HG02885 (cell line): ENCODE results near the gene MIER2.

Experiments
- ATAC-seq: cut with Tn5 transposase; IDR thresholded peaks from one replicate; pipeline ENCODE4 v1.9.1; 2021; ENCODE audit warnings: mild to moderate bottlenecking; ENCODE audit not compliant: unreplicated experiment, poor library complexity

MIER2 gene

GRCh38 chr19:291561-292280 is 52.9 kb downstream of the MIER2 start:
- no peak for ATAC-seq

GRCh38 chr19:291006-291521 is 53.5 kb downstream of the MIER2 start, which contains the start of gene PLPP2:
Gene PLPP2, minus strand, starts transcription at chr19:291403. Its CDS starts 67 bp downstream, at chr19:291336.
- no peak for ATAC-seq

GRCh38 chr19:290372-291005 is 54.1 kb downstream of the MIER2 start:
- no peak for ATAC-seq

GRCh38 chr19:289651-290371 is 54.8 kb downstream of the MIER2 start:
- ATAC-seq = no peak

GRCh38 chr19:288911-289310 is 55.7 kb downstream of the MIER2 start:
- ATAC-seq = no peak

- no peak for ATAC-seq
These were observed 57.2 kb downstream of the MIER2 start for GRCh38 chr19:287381-287871.

- ATAC-seq = no peak
These were observed 61.2 kb downstream of the MIER2 start for GRCh38 chr19:283395-283794.

- ATAC-seq = no peak
These were observed 62.1 kb downstream of the MIER2 start for GRCh38 chr19:282501-282900.

- ATAC-seq = no peak
These were observed 62.6 kb downstream of the MIER2 start for GRCh38 chr19:281992-282391.

- ATAC-seq = no peak
These were observed 63.3 kb downstream of the MIER2 start for GRCh38 chr19:281156-281853.

- no peak for ATAC-seq
These were observed 64.0 kb downstream of the MIER2 start for GRCh38 chr19:280541-281009.

GRCh38 chr19:279656-280055 is 64.9 kb downstream of the MIER2 start:
- no peak for ATAC-seq

GRCh38 chr19:279231-279630 is 65.4 kb downstream of the MIER2 start:
- no peak for ATAC-seq

- no peak for ATAC-seq
These were observed 66.9 kb downstream of the MIER2 start for GRCh38 chr19:277581-278165.

- no peak for ATAC-seq
These were observed 67.5 kb downstream of the MIER2 start for GRCh38 chr19:277131-277530.

GRCh38 chr19:275958-276646 is 68.5 kb downstream of the MIER2 start:
- no peak for ATAC-seq

GRCh38 chr19:275000-275399 is 69.6 kb downstream of the MIER2 start:
- no peak for ATAC-seq

GRCh38 chr19:273393-273792 is 71.2 kb downstream of the MIER2 start:
- no peak for ATAC-seq

- no peak for ATAC-seq
These were observed 72.7 kb downstream of the MIER2 start for GRCh38 chr19:271856-272255.
